Measurements from ENCODE around the gene MLH3.

The MLH3 gene

DNA sequence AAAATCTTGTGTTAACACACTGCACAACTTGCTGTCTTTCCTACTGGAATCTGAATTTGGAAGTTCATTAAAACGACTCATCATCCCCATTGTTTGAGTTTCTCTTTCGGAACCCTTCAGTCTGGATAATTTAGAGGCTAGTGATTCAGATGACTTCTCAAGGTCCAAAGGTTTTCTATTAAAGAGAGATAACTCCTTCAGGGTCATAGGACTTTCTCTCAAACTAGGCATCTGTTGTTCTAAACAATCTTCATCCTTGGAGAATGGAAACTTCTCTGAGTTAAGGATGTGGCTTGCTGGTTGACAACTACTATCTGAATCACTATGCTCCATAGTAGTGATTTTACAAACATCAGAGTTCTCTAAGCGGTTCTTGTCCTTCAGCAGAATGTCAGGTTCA is 4.4 kb downstream of the MLH3 start:
- TF ChIP-seq, protein P1, sequence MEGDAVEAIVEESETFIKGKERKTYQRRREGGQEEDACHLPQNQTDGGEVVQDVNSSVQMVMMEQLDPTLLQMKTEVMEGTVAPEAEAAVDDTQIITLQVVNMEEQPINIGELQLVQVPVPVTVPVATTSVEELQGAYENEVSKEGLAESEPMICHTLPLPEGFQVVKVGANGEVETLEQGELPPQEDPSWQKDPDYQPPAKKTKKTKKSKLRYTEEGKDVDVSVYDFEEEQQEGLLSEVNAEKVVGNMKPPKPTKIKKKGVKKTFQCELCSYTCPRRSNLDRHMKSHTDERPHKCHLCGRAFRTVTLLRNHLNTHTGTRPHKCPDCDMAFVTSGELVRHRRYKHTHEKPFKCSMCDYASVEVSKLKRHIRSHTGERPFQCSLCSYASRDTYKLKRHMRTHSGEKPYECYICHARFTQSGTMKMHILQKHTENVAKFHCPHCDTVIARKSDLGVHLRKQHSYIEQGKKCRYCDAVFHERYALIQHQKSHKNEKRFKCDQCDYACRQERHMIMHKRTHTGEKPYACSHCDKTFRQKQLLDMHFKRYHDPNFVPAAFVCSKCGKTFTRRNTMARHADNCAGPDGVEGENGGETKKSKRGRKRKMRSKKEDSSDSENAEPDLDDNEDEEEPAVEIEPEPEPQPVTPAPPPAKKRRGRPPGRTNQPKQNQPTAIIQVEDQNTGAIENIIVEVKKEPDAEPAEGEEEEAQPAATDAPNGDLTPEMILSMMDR (conservative IDR thresholded peaks at IDR 0.05; ENCODE audit: low read length), result no peak
- no peak overlapping the region for H3K4me3 ChIP-seq (ENCODE audit: low read length)
- peak; percentile 19 for DNase-seq (ENCODE audit: low read depth)

DNA sequence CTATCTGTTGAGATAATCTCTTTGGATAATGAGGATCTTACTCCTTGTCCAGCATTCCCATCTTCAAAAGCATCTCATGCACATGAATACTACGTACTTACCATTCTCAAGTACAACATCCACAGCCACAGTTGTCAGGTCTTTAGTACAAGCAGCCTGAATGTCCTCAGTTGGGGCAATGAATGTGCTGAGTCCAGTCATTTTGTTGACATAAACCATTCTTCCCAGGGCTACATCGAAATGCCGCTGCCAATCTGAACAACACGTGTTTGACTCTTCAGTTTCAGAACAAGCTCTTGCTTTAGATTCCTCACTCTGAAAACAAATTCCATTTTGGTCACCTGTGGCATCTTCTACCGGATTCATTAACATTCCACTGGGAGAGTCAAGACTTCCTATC is 5.0 kb downstream of the MLH3 start:
- DNase-seq (ENCODE audit: low read depth), result no peak
- TF ChIP-seq, protein P1 (conservative IDR thresholded peaks at IDR 0.05; ENCODE audit: low read length), result no peak
- H3K4me3 ChIP-seq (ENCODE audit: low read length), result no peak overlapping the region

DNA sequence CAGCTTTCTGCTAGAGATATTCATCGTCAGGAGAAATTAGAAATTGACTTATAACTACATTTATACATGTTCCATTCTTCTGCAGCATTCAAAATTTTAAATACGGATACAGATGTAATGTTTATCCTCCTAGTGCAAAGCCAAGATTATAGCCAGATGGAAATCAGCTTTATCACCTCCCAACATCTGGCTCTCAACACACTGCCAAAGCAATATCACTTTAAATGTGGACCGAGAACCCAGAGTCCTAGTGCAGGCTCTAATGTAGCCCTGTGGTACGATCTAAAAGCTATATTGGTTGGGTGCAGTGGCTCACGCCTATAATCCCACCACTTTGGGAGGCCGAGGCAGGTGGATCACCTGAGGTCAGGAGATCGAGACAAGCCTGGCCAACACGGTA is 6.5 kb downstream of the MLH3 start:
- DNase-seq (ENCODE audit: low read depth), result peak; percentile 25
- no peak overlapping the region for H3K4me3 ChIP-seq (ENCODE audit: low read length)
- TF ChIP-seq, protein P1 (conservative IDR thresholded peaks at IDR 0.05; ENCODE audit: low read length), result no peak

DNA sequence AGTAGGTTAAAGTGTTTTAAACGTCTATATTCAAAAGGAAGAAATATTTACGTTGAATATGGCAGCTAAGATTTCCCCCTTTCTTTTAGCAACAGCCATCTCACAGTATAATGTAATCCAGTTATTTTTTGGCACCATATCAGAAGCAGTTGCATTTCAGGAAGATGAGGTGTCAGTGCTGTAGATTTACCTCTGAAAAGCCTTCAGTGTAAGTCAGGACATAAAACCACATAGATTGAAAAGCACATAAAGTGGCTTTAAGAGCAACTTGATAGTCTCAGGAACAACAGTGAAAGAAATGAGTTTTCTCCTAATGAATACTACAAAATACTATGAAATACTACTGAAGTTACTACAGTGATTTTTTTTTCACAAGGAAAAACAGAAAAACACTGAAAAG is 6.9 kb downstream of the MLH3 start:
- TF ChIP-seq, protein P1 (conservative IDR thresholded peaks at IDR 0.05; ENCODE audit: low read length), result no peak
- DNase-seq (ENCODE audit: low read depth), result peak; percentile 62
- H3K4me3 ChIP-seq (ENCODE audit: low read length), result no peak overlapping the region

DNA sequence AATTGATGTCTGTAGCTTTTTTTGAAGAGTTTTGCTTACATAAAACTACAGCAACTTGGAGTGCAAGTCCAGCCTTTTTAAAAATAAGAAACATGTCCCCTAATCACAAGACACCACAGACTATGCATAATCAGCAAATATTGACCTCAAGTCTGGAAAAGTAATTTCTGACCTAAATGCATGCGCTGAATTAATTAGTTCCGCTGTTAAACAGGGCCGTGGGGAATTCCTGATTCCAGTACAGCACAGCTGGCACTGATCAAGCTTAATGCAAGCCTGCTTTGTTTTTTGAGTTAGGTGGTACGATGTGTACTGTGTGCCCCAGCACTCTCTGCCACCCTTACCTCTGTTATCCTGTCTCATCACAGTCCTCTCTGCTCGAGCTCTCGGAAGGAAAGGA is 9.2 kb downstream of the MLH3 start:
- H3K4me3 ChIP-seq (ENCODE audit: low read length), result no peak overlapping the region
- DNase-seq (ENCODE audit: low read depth), result peak; percentile 48
- TF ChIP-seq, protein P1 (conservative IDR thresholded peaks at IDR 0.05; ENCODE audit: low read length), result no peak

DNA sequence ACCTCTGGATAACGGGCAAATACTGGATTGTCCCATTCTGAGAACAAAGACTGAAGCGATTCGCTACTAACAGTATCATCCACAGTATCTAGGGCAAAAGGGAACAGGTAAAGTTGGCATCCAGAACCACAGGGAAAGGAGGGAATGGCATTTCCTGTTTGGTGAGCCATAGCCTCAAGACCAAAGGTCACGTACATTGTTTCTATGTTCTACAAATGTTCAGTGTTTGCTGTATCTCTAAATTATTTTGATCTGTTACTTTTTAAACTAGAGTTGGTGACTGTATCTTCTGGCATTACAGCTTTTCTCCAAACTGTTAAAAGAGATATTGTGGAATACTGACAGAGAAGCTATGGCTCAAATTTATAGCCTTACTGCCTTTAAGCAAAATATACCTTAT is 9.7 kb downstream of the MLH3 start:
- TF ChIP-seq, protein P1 (conservative IDR thresholded peaks at IDR 0.05; ENCODE audit: low read length), result no peak
- no peak for DNase-seq (ENCODE audit: low read depth)
- no peak overlapping the region for H3K4me3 ChIP-seq (ENCODE audit: low read length)

DNA sequence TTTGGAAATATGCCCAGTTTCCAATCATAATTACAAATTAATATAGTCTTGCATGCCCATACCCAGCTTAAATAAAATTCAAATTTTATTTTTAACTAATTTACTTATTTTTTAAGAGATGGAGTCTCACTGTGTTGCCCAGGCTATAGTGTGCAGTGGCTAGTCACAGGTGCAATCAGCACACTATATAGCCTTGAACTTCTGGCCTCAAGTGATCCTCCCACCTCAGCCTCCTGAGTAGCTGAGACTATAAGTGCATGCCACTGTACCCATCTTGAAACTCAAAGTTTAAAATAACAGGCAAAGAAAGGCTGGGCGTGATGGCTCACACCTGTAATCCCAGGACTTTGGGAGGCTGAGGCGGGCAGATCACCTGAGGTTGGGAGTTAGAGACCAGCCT is 10.3 kb downstream of the MLH3 start:
- TF ChIP-seq, protein P1 (conservative IDR thresholded peaks at IDR 0.05; ENCODE audit: low read length), result no peak
- no peak overlapping the region for H3K4me3 ChIP-seq (ENCODE audit: low read length)
- no peak for DNase-seq (ENCODE audit: low read depth)
